ENCODE results near the gene TTLL7. TPM values are rescaled to one million over a fixed set of nuclear protein-coding genes. Genes with fewer than 3 reads are reported as not detected.

TTLL7 gene
- total and polyA plus RNA-seq, 2 experiments from 2014 or later = 4.1 to 6.7 TPM

- Histone ChIP-seq H4K20me1 (replicated peaks; ENCODE audit: insufficient read depth) (no peaks in the 10 kb centered on the region), H3K9me2 (ENCODE audit: insufficient read depth) (0 out of 2 replicates have a peak, but pooled peaks cover under 1% of the 10 kb centered on the region), H3K36me3 (ENCODE audit: insufficient read depth) (no peaks in the 10 kb centered on the region), H3K27ac (ENCODE audit: low read depth) (no peak overlapping the region), H3K4me3 (no peak overlapping the region), H3K4me1 (ENCODE audit: insufficient read depth) (no peaks in the 10 kb centered on the region), H3K79me2 (replicated peaks; ENCODE audit: insufficient read depth) (no peaks in the 10 kb centered on the region), H2AFZ (no peak overlapping the region), H3K4me2 (no peak overlapping the region), H3F3A (replicated peaks; ENCODE audit: low read depth) (no peaks in the 10 kb centered on the region), H3K27me3 (ENCODE audit: insufficient read depth) (no peaks in the 10 kb centered on the region)
- DNase-seq (ENCODE audit: low spot score) = peak; percentile 44
- H3K27me3 Mint-ChIP-seq (ENCODE audit: insufficient read depth, low read depth, poor library complexity) = no peaks in the 10 kb centered on the region
- H3K4me3 Mint-ChIP-seq = no peak overlapping the region
- peaks cover 8% of the 10 kb centered on the region; the same call in 2 of the 3 replicates for H3K4me1 Mint-ChIP-seq
- no peaks in the 10 kb centered on the region for H3K36me3 Mint-ChIP-seq (ENCODE audit: low read depth)
- H3K27ac Mint-ChIP-seq = no peak overlapping the region
- H3K9me3 Mint-ChIP-seq = no peaks in the 10 kb centered on the region
- peak in 1 of 2 experiments; percentile 44; a peak in 3 of 4 replicates for TF ChIP-seq CTCF (conservative IDR thresholded peaks at IDR 0.05; ENCODE audit: low read depth in 2 of 2)
- no peak for TF ChIP-seq ZNF331 (CRISPR knock-in tag; IDR thresholded peaks at IDR 0.05; ENCODE audit: low read depth)
- no peak for ATAC-seq
Measured at GRCh38 chr1:83834621-83835264, 164.2 kb downstream of the TTLL7 start.

- Mint-ChIP-seq H3K36me3 (ENCODE audit: low read depth) (no peaks in the 10 kb centered on the region), H3K9me3 (no peaks in the 10 kb centered on the region), H3K4me1 (0 out of 3 replicates have a peak, but pooled peaks cover 2% of the 10 kb centered on the region), H3K27ac (no peak overlapping the region), H3K27me3 (ENCODE audit: insufficient read depth, low read depth, poor library complexity) (no peaks in the 10 kb centered on the region), H3K4me3 (no peak overlapping the region)
- no peaks in the 10 kb centered on the region for H4K20me1 ChIP-seq (replicated peaks; ENCODE audit: insufficient read depth)
- H3K4me2 ChIP-seq = no peak overlapping the region
- no peak overlapping the region for H3K27ac ChIP-seq (ENCODE audit: low read depth)
- no peak overlapping the region for H2AFZ ChIP-seq
- no peaks in the 10 kb centered on the region for H3K4me1 ChIP-seq (ENCODE audit: insufficient read depth)
- H3K9me2 ChIP-seq (ENCODE audit: insufficient read depth) = 0 out of 2 replicates have a peak, but pooled peaks cover 7% of the 10 kb centered on the region
- DNase-seq (ENCODE audit: low spot score) (no peak), ATAC-seq (no peak)
- no peaks in the 10 kb centered on the region for H3K79me2 ChIP-seq (replicated peaks; ENCODE audit: insufficient read depth)
- H3K27me3 ChIP-seq (ENCODE audit: insufficient read depth) = no peaks in the 10 kb centered on the region
- H3K4me3 ChIP-seq = no peak overlapping the region
- no peaks in the 10 kb centered on the region for H3F3A ChIP-seq (replicated peaks; ENCODE audit: low read depth)
- H3K36me3 ChIP-seq (ENCODE audit: insufficient read depth) = no peaks in the 10 kb centered on the region
- no peak for TF ChIP-seq EZH2 (IDR thresholded peaks at IDR 0.05; ENCODE audit: low read depth, unreplicated experiment)
- TF ChIP-seq CREB1 (CRISPR knock-in tag; IDR thresholded peaks at IDR 0.05; ENCODE audit: low read depth) = no peak
- TF ChIP-seq ZNF331 (CRISPR knock-in tag; IDR thresholded peaks at IDR 0.05; ENCODE audit: low read depth) = no peak
- TF ChIP-seq POLR2AphosphoS5 (IDR thresholded peaks at IDR 0.05; ENCODE audit: low read depth) = no peak
- no peak for TF ChIP-seq ZNF462 (CRISPR knock-in tag; IDR thresholded peaks at IDR 0.05)
- no peak for TF ChIP-seq ETS1 (IDR thresholded peaks at IDR 0.05)
- no peak for TF ChIP-seq REST (IDR thresholded peaks at IDR 0.05; ENCODE audit: unreplicated experiment)
Measured at GRCh38 chr1:83832194-83832593, 166.7 kb downstream of the TTLL7 start.

Data from GM23338 (cell line).